Hepatocyte (in vitro differentiated cells): ENCODE data around the gene RPS6KA2. TPM values are rescaled to one million over a fixed set of nuclear protein-coding genes. Genes with fewer than 3 reads are reported as not detected.

ENCODE experiments used
- DNase-seq: peaks from one replicate; pipeline ENCODE4 v3.0.0-alpha.2; 2016; ENCODE audit warnings: low spot score
- H2AFZ ChIP-seq: fragments of 200-600 bp; sonication (generic); 2 replicates; pipeline ENCODE4 v1.6.0; 2016; ENCODE audit warnings: antibody characterized with exemption, mild to moderate bottlenecking
- H3K27ac ChIP-seq: fragments of 200-600 bp; sonication (generic); 2 replicates; pipeline ENCODE4 v1.5.1; 2016; ENCODE audit warnings: mild to moderate bottlenecking
- H3K27me3 ChIP-seq: fragments of 200-600 bp; sonication (generic); 2 replicates; pipeline ENCODE4 v1.6.1; 2016
- H3K36me3 ChIP-seq: fragments of 200-600 bp; sonication (generic); replicated peaks from 2 replicates; pipeline ENCODE4 v1.5.1; 2016; ENCODE audit warnings: low read depth; ENCODE audit not compliant: insufficient read depth
- H3K4me1 ChIP-seq: fragments of 200-600 bp; sonication (generic); 2 replicates; pipeline ENCODE4 v1.5.1; 2016; ENCODE audit warnings: mild to moderate bottlenecking, moderate library complexity; ENCODE audit not compliant: insufficient read depth
- H3K4me2 ChIP-seq: fragments of 200-600 bp; sonication (generic); 2 replicates; pipeline ENCODE4 v1.6.0; 2016
- H3K4me3 ChIP-seq: fragments of 200-600 bp; sonication (generic); 2 replicates; pipeline ENCODE4 v1.5.1; 2016; ENCODE audit warnings: mild to moderate bottlenecking
- H3K79me2 ChIP-seq: fragments of 200-600 bp; sonication (generic); 2 replicates; pipeline ENCODE4 v1.6.0; 2017; ENCODE audit warnings: mild to moderate bottlenecking
- H3K9me2 ChIP-seq: fragments of 200-600 bp; sonication (generic); replicated peaks from 2 replicates; pipeline ENCODE4 v1.6.0; 2017; ENCODE audit warnings: mild to moderate bottlenecking; ENCODE audit not compliant: insufficient read depth
- H3K9me3 ChIP-seq: fragments of 200-600 bp; sonication (generic); 2 replicates; pipeline ENCODE4 v1.5.1; 2016; ENCODE audit warnings: low read depth, mild to moderate bottlenecking
- H4K20me1 ChIP-seq: fragments of 200-600 bp; sonication (generic); 2 replicates; pipeline ENCODE4 v1.6.0; 2016; ENCODE audit warnings: mild to moderate bottlenecking; ENCODE audit not compliant: insufficient read depth, poor library complexity, severe bottlenecking
- EZH2 ChIP-seq: fragments of 200-600 bp; sonication (generic); IDR thresholded peaks from 2 replicates; pipeline ENCODE4 v1.6.1; 2016; ENCODE audit warnings: antibody characterized with exemption, mild to moderate bottlenecking, borderline replicate concordance
- EZH2phosphoT487 ChIP-seq: fragments of 200-600 bp; sonication (generic); IDR thresholded peaks from one replicate; pipeline ENCODE4 v1.6.1; 2018; ENCODE audit warnings: antibody characterized with exemption, mild to moderate bottlenecking, low read depth, moderate library complexity; ENCODE audit not compliant: unreplicated experiment, severe bottlenecking
- WGBS: methylation state at CpG from one replicate; pipeline ENCODE4 v1.1.6; 2016; ENCODE audit warnings: low lambda C conversion rate; ENCODE audit errors: missing lambda C conversion rate; 5-methylcytosine and 5-hydroxymethylcytosine counted together
- polyA plus RNA-seq: library from polyadenylated mRNA; unstranded; fragments of >200 nt; fragmentation: Nextera tagmentation; extraction: Ambion mirVana; gene quantifications from 2 replicates; pipeline ENCODE4 v1.2.1, GENCODE V29; 2016
- total RNA-seq: library from RNA; depleted of rRNA; stranded (reverse); fragments of >200 nt; gene quantifications from 2 replicates; pipeline ENCODE4 v1.2.3, GENCODE V29; 2014
- TF ChIP-seq, protein P1 (sequence below): fragments of 200-600 bp; sonication (generic); IDR thresholded peaks from 2 replicates; pipeline ENCODE4 v1.5.1; 2016; ENCODE audit warnings: antibody characterized with exemption, mild to moderate bottlenecking; ENCODE audit not compliant: poor library complexity

RPS6KA2 gene
- total and polyA plus RNA-seq, 2 experiments from 2014 or later: 27.7 to 29.2 TPM

DNA sequence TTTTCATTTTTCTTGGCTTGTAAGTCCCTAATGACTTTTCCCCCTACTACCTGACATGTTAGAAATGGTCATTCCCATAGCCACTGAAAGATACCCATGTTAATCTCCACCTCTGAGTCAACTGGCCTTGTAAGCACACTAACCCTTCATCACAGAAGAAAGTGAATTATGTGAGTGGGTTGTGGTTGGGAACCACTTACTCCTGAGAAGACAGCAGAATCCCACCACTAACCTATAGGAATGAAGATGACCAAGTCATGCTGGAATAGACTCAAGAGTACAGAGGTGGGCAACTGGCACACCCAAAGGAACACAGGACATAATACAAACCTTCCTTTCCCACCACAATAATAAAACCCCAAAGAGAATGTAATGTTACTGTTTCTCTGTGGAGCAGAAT is 70.7 kb downstream of the RPS6KA2 start:
- no peak for DNase-seq
- H3K4me1 ChIP-seq: peaks cover 5% of the 10 kb centered on the region
- H3K27ac ChIP-seq: no peak overlapping the region
- TF ChIP-seq, protein P1, sequence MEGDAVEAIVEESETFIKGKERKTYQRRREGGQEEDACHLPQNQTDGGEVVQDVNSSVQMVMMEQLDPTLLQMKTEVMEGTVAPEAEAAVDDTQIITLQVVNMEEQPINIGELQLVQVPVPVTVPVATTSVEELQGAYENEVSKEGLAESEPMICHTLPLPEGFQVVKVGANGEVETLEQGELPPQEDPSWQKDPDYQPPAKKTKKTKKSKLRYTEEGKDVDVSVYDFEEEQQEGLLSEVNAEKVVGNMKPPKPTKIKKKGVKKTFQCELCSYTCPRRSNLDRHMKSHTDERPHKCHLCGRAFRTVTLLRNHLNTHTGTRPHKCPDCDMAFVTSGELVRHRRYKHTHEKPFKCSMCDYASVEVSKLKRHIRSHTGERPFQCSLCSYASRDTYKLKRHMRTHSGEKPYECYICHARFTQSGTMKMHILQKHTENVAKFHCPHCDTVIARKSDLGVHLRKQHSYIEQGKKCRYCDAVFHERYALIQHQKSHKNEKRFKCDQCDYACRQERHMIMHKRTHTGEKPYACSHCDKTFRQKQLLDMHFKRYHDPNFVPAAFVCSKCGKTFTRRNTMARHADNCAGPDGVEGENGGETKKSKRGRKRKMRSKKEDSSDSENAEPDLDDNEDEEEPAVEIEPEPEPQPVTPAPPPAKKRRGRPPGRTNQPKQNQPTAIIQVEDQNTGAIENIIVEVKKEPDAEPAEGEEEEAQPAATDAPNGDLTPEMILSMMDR: no peak
- TF ChIP-seq EZH2phosphoT487 (no peak), EZH2 (no peak)
- no peaks in the 10 kb centered on the region for H3K36me3 ChIP-seq
- H2AFZ ChIP-seq: no peak overlapping the region
- H3K79me2 ChIP-seq: peaks cover 15% of the 10 kb centered on the region
- H3K4me3 ChIP-seq: no peak overlapping the region
- H3K9me2 ChIP-seq: no peaks in the 10 kb centered on the region
- H4K20me1 ChIP-seq: no peaks in the 10 kb centered on the region
- H3K9me3 ChIP-seq: no peaks in the 10 kb centered on the region
- H3K27me3 ChIP-seq: no peaks in the 10 kb centered on the region
- H3K4me2 ChIP-seq: no peak overlapping the region

DNA sequence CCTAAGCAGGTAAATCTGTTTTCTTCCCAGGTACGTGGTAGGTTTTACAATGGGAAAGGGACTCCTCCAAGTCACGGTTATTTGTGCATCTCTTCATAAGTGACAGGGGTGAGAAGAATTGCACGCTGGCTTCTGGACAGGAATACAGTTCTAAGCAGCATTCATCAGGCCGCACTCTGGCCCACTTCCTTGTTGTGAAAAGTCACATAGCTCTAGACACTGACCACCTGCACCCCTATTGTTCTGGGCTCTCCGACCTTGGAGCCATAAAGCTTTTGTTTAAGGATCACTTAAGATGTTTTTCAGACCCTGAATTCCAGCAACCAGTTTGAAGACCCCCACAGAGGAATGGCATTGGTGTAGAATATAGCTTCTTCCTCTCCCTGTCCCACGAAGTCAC is 72.0 kb downstream of the RPS6KA2 start:
- Histone ChIP-seq H3K4me2 (no peak overlapping the region), H3K4me3 (no peak overlapping the region), H3K27me3 (no peaks in the 10 kb centered on the region), H3K9me2 (no peaks in the 10 kb centered on the region), H2AFZ (no peak overlapping the region), H4K20me1 (no peaks in the 10 kb centered on the region), H3K9me3 (no peaks in the 10 kb centered on the region), H3K27ac (no peak overlapping the region), H3K4me1 (peaks cover 5% of the 10 kb centered on the region), H3K79me2 (peaks cover 15% of the 10 kb centered on the region), H3K36me3 (no peaks in the 10 kb centered on the region)
- WGBS: 87% methylated on average over 6 of the region's 6 CpGs
- no peak for DNase-seq
- TF ChIP-seq EZH2phosphoT487 (no peak), EZH2 (no peak)
- TF ChIP-seq, protein P1: no peak

DNA sequence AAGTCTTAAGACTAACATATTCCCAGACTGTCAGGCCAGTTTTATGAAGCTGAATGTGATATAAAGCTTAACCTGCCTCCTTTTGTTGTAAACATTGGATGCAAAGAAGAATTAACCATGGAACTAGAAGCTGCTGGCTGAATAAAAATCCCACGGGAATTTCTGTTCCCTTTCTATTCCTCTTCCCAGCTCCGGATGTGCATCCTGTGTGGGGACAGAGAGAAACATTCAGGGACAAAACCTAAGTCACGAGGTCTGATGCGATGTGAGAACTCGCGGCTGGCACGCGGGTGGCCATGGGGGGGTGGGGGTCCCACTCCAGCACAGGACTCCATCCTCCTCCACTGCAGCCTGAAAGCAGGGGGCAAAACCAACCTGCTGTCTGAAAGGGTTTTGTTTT is 72.7 kb downstream of the RPS6KA2 start:
- Histone ChIP-seq H3K4me1 (peaks cover 5% of the 10 kb centered on the region), H3K36me3 (no peaks in the 10 kb centered on the region), H3K9me3 (no peaks in the 10 kb centered on the region), H3K9me2 (no peaks in the 10 kb centered on the region), H4K20me1 (no peaks in the 10 kb centered on the region), H3K27ac (peak overlapping the region; percentile 38), H3K27me3 (no peaks in the 10 kb centered on the region), H3K4me2 (peak overlapping the region; percentile 9), H3K4me3 (no peak overlapping the region), H2AFZ (no peak overlapping the region), H3K79me2 (peaks cover 15% of the 10 kb centered on the region)
- DNase-seq: no peak
- WGBS: 64% methylated on average over 8 of the region's 8 CpGs
- TF ChIP-seq, protein P1: no peak
- no peak for TF ChIP-seq EZH2phosphoT487
